ENCODE results near the gene IL12B.

Gene IL12B

DNA sequence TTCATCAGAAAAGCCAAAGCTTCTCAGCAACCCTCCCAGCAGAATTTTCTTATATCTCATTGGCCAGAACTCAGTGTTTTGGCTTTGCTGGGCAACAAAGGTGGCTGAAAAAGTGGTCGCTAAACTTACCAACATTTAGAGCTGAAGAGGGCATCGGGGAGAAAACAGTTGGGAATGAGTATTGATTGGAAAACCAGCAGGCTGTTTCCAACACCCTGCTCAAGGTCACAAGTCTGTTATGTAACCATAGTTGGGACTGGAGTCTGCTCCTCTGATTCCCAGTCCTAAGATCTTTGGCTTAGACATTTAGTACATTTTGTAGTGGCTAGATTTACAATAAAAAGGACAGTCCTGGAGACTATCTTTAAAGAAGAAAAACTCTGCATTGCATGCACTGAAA lies 17.1 kb downstream of the IL12B start:
- peaks cover 0 to 2% of the 10 kb centered on the region in 2 donors for H3K4me1 ChIP-seq (ENCODE audit: control insufficient read depth in 2 of 2, insufficient read depth in 1 of 2, low read depth in 1 of 2, low read length in 2 of 2)
- no peak overlapping the region for H3K4me3 ChIP-seq (ENCODE audit: low read length in 2 of 2)
- H2BK12ac ChIP-seq (ENCODE audit: low read length) = no peak overlapping the region
- H3K9me3 ChIP-seq (replicated peaks in 1 of 2; ENCODE audit: control insufficient read depth in 2 of 2, insufficient read depth in 1 of 2, low read depth in 1 of 2, low read length in 2 of 2) = no peaks in the 10 kb centered on the region
- H4K8ac ChIP-seq (ENCODE audit: low read depth, low read length) = no peak overlapping the region
- no peak overlapping the region for H3K27ac ChIP-seq (replicated peaks; ENCODE audit: low read length)
- no peak overlapping the region for H2AFZ ChIP-seq (ENCODE audit: low read length)
- no peak overlapping the region for H4K91ac ChIP-seq (ENCODE audit: low read depth, low read length, poor library complexity)
- no peak for DNase-seq (ENCODE audit: low spot score)
- WGBS, 2 donors (ENCODE audit: extremely low coverage in 2 of 2, insufficient read length in 2 of 2, insufficient replicate concordance in 1 of 2) = no CpG with 5 or more reads among the region's 2 CpGs
- H2BK120ac ChIP-seq (ENCODE audit: low read depth, low read length) = no peak overlapping the region
- H3K23ac ChIP-seq (ENCODE audit: low read depth, low read length, poor library complexity) = no peak overlapping the region
- no peak overlapping the region for H3K14ac ChIP-seq (ENCODE audit: low read length)
- H3K4me2 ChIP-seq (ENCODE audit: insufficient read depth, low read length, poor library complexity, severe bottlenecking) = no peak overlapping the region
- H3K4ac ChIP-seq (ENCODE audit: low read length) = no peak overlapping the region
- H3K9ac ChIP-seq (ENCODE audit: low read depth, low read length, poor library complexity) = no peak overlapping the region
- no peak overlapping the region for H2BK15ac ChIP-seq (ENCODE audit: low read length)
- H3K27me3 ChIP-seq (ENCODE audit: control insufficient read depth in 3 of 3, insufficient read depth in 3 of 3, low read depth in 1 of 3, low read length in 3 of 3) = peaks cover 0 to 60% (median 20%) of the 10 kb centered on the region in 3 experiments
- H2AK5ac ChIP-seq (ENCODE audit: low read depth, low read length) = no peak overlapping the region
- no peak overlapping the region for H3K18ac ChIP-seq (ENCODE audit: low read length)
- H3K36me3 ChIP-seq (replicated peaks in 1 of 2; ENCODE audit: control insufficient read depth in 2 of 2, insufficient read depth in 2 of 2, low read length in 2 of 2) = no peaks in the 10 kb centered on the region
- H2BK5ac ChIP-seq (ENCODE audit: low read length) = no peak overlapping the region
- H3K79me1 ChIP-seq (ENCODE audit: low read depth, low read length) = no peaks in the 10 kb centered on the region

DNA sequence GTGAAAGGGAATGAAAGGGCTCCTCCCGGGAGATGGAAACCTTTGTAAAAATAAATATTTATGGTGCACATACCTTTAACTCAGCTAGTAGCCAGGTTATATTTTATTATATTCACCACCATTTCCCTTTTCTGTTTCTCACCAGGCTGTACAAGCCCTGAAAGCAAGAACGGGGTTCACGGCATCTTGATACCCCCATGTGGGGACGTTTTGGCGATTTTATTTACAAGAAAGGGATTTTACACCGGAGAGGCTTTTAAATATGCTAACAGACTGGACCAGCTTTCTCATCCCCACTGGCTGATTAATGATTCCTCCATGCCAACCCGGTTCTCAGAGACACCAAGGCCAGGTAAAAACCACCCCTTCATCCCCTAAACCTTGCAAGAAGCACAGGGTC lies 19.2 kb downstream of the IL12B start:
- peak overlapping the region; percentile 81 for H2AFZ ChIP-seq (ENCODE audit: low read length)
- no peak overlapping the region for H3K14ac ChIP-seq (ENCODE audit: low read length)
- no peak overlapping the region for H2AK5ac ChIP-seq (ENCODE audit: low read depth, low read length)
- no peak overlapping the region for H3K9ac ChIP-seq (ENCODE audit: low read depth, low read length, poor library complexity)
- H4K8ac ChIP-seq (ENCODE audit: low read depth, low read length) = no peak overlapping the region
- H3K79me1 ChIP-seq (ENCODE audit: low read depth, low read length) = no peaks in the 10 kb centered on the region
- H2BK5ac ChIP-seq (ENCODE audit: low read length) = no peak overlapping the region
- H3K36me3 ChIP-seq (replicated peaks in 1 of 2; ENCODE audit: control insufficient read depth in 2 of 2, insufficient read depth in 2 of 2, low read length in 2 of 2) = no peaks in the 10 kb centered on the region
- H3K4me2 ChIP-seq (ENCODE audit: insufficient read depth, low read length, poor library complexity, severe bottlenecking) = no peak overlapping the region
- no peak overlapping the region for H2BK15ac ChIP-seq (ENCODE audit: low read length)
- no peak overlapping the region for H4K91ac ChIP-seq (ENCODE audit: low read depth, low read length, poor library complexity)
- H3K27ac ChIP-seq (replicated peaks; ENCODE audit: low read length) = no peak overlapping the region
- no peak overlapping the region for H3K18ac ChIP-seq (ENCODE audit: low read length)
- peaks cover 0 to 2% of the 10 kb centered on the region in 2 donors for H3K4me1 ChIP-seq (ENCODE audit: control insufficient read depth in 2 of 2, insufficient read depth in 1 of 2, low read depth in 1 of 2, low read length in 2 of 2)
- H3K23ac ChIP-seq (ENCODE audit: low read depth, low read length, poor library complexity) = no peak overlapping the region
- DNase-seq (ENCODE audit: low spot score) = no peak
- H2BK120ac ChIP-seq (ENCODE audit: low read depth, low read length) = no peak overlapping the region
- no peak overlapping the region for H3K4ac ChIP-seq (ENCODE audit: low read length)
- no peak overlapping the region for H2BK12ac ChIP-seq (ENCODE audit: low read length)
- H3K27me3 ChIP-seq (ENCODE audit: control insufficient read depth in 3 of 3, insufficient read depth in 3 of 3, low read depth in 1 of 3, low read length in 3 of 3) = peaks cover 0 to 70% (median 20%) of the 10 kb centered on the region in 3 experiments
- H3K4me3 ChIP-seq (ENCODE audit: low read length in 2 of 2) = no peak overlapping the region
- WGBS, 2 donors (ENCODE audit: extremely low coverage in 2 of 2, insufficient read length in 2 of 2, insufficient replicate concordance in 1 of 2) = no CpG with 5 or more reads among the region's 7 CpGs
- H3K9me3 ChIP-seq (replicated peaks in 1 of 2; ENCODE audit: control insufficient read depth in 2 of 2, insufficient read depth in 1 of 2, low read depth in 1 of 2, low read length in 2 of 2) = no peaks in the 10 kb centered on the region

DNA sequence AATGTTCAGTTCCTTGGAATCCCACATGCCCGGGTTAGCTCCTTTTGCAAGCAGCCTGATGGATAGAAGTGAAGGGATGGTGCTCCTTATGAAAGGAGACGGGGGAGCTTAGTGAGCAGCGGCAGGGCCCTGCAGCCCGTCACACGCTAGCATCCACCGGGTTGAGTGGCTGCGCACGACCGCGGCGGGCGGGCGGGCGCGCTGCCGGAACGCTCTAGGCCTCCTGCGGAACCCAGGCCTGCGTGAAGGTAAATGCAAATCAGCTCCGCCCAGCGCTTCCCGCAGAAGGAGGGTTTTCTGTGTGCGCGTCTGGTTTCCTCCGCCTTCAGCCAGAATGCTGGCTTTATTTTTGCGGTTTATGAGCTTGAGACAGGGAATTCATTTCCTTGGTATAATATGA lies 19.8 kb downstream of the IL12B start:
- no peak overlapping the region for H3K23ac ChIP-seq (ENCODE audit: low read depth, low read length, poor library complexity)
- peaks cover 0 to 2% of the 10 kb centered on the region in 2 donors for H3K4me1 ChIP-seq (ENCODE audit: control insufficient read depth in 2 of 2, insufficient read depth in 1 of 2, low read depth in 1 of 2, low read length in 2 of 2)
- H2AK5ac ChIP-seq (ENCODE audit: low read depth, low read length) = no peak overlapping the region
- H3K18ac ChIP-seq (ENCODE audit: low read length) = peak overlapping the region; percentile 41
- no peak overlapping the region for H2BK5ac ChIP-seq (ENCODE audit: low read length)
- no peak overlapping the region for H3K9ac ChIP-seq (ENCODE audit: low read depth, low read length, poor library complexity)
- H4K8ac ChIP-seq (ENCODE audit: low read depth, low read length) = no peak overlapping the region
- no peak overlapping the region for H2BK12ac ChIP-seq (ENCODE audit: low read length)
- H3K79me1 ChIP-seq (ENCODE audit: low read depth, low read length) = no peaks in the 10 kb centered on the region
- peak; percentile 18 for DNase-seq (ENCODE audit: low spot score)
- no peak overlapping the region for H2BK15ac ChIP-seq (ENCODE audit: low read length)
- no peaks in the 10 kb centered on the region for H3K36me3 ChIP-seq (replicated peaks in 1 of 2; ENCODE audit: control insufficient read depth in 2 of 2, insufficient read depth in 2 of 2, low read length in 2 of 2)
- H3K4me3 ChIP-seq (ENCODE audit: low read length in 2 of 2) = peak overlapping the region in 1 of 2 donors; percentile 26
- no peak overlapping the region for H4K91ac ChIP-seq (ENCODE audit: low read depth, low read length, poor library complexity)
- H3K9me3 ChIP-seq (replicated peaks in 1 of 2; ENCODE audit: control insufficient read depth in 2 of 2, insufficient read depth in 1 of 2, low read depth in 1 of 2, low read length in 2 of 2) = no peaks in the 10 kb centered on the region
- H3K4ac ChIP-seq (ENCODE audit: low read length) = no peak overlapping the region
- no peak overlapping the region for H3K4me2 ChIP-seq (ENCODE audit: insufficient read depth, low read length, poor library complexity, severe bottlenecking)
- no peak overlapping the region for H3K14ac ChIP-seq (ENCODE audit: low read length)
- peak overlapping the region; percentile 81 for H2AFZ ChIP-seq (ENCODE audit: low read length)
- WGBS, 2 donors (ENCODE audit: extremely low coverage in 2 of 2, insufficient read length in 2 of 2, insufficient replicate concordance in 1 of 2) = no CpG with 5 or more reads among the region's 26 CpGs
- H3K27me3 ChIP-seq (ENCODE audit: control insufficient read depth in 3 of 3, insufficient read depth in 3 of 3, low read depth in 1 of 3, low read length in 3 of 3) = peaks cover 0 to 73% (median 20%) of the 10 kb centered on the region in 3 experiments
- H2BK120ac ChIP-seq (ENCODE audit: low read depth, low read length) = no peak overlapping the region
- no peak overlapping the region for H3K27ac ChIP-seq (replicated peaks; ENCODE audit: low read length)

DNA sequence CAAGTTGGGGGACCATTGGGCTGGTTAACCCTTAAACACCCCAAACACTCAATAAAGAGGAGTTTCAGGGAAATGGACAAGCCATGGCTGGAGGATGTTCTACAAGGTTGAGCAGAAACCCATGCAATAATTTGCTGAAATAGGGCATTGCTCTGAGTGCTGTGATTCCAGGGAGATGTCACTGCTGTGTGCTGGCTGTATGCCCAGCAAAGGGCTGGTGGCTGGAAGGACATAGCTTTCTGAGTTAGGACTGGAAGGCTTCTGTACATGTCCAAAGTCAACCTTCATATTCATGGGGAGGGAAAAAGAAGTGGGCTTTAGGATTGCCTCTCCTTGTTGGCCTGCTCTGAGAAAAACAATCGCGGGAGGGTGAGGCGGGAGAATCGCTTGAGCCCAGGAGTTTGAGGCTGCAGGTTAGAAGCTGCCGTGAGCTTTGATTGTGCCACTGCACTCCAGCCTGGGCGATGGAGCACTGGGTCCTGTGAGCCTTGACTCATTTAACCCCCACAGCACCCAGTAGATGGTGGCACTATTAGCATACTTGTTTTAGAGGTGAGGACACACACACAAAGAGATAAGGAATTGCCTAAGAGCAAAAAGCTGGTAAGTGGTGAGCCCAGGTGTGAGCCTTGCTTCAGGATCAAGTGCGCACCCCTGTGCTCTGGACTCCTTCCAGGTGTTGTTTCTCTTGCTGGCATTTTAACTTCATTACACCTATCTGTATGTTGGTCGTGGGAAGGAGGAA lies 20.4 kb downstream of the IL12B start:
- Histone ChIP-seq H2AK5ac (ENCODE audit: low read depth, low read length) (no peak overlapping the region), H3K23ac (ENCODE audit: low read depth, low read length, poor library complexity) (no peak overlapping the region), H2BK15ac (ENCODE audit: low read length) (no peak overlapping the region), H3K4me2 (ENCODE audit: insufficient read depth, low read length, poor library complexity, severe bottlenecking) (no peak overlapping the region), H4K8ac (ENCODE audit: low read depth, low read length) (no peak overlapping the region), H3K4me3 (ENCODE audit: low read length in 2 of 2) (peak overlapping the region in 1 of 2 donors; percentile 26), H2BK5ac (ENCODE audit: low read length) (no peak overlapping the region), H3K18ac (ENCODE audit: low read length) (no peak overlapping the region), H3K27me3 (ENCODE audit: control insufficient read depth in 3 of 3, insufficient read depth in 3 of 3, low read depth in 1 of 3, low read length in 3 of 3) (peaks cover 0 to 75% (median 20%) of the 10 kb centered on the region in 3 experiments), H2BK120ac (ENCODE audit: low read depth, low read length) (no peak overlapping the region), H3K9ac (ENCODE audit: low read depth, low read length, poor library complexity) (no peak overlapping the region), H2BK12ac (ENCODE audit: low read length) (no peak overlapping the region), H3K27ac (replicated peaks; ENCODE audit: low read length) (no peak overlapping the region), H3K9me3 (replicated peaks in 1 of 2; ENCODE audit: control insufficient read depth in 2 of 2, insufficient read depth in 1 of 2, low read depth in 1 of 2, low read length in 2 of 2) (no peaks in the 10 kb centered on the region), H3K79me1 (ENCODE audit: low read depth, low read length) (no peaks in the 10 kb centered on the region), H3K36me3 (replicated peaks in 1 of 2; ENCODE audit: control insufficient read depth in 2 of 2, insufficient read depth in 2 of 2, low read length in 2 of 2) (no peaks in the 10 kb centered on the region), H2AFZ (ENCODE audit: low read length) (no peak overlapping the region), H3K14ac (ENCODE audit: low read length) (no peak overlapping the region), H3K4ac (ENCODE audit: low read length) (no peak overlapping the region), H3K4me1 (ENCODE audit: control insufficient read depth in 2 of 2, insufficient read depth in 1 of 2, low read depth in 1 of 2, low read length in 2 of 2) (peaks cover 0 to 2% of the 10 kb centered on the region in 2 donors), H4K91ac (ENCODE audit: low read depth, low read length, poor library complexity) (no peak overlapping the region)
- WGBS, 2 donors (ENCODE audit: extremely low coverage in 2 of 2, insufficient read length in 2 of 2, insufficient replicate concordance in 1 of 2) = no CpG with 5 or more reads among the region's 8 CpGs
- DNase-seq (ENCODE audit: low spot score) = no peak
